Keratinocyte (primary cell): ENCODE data around the gene AGAP1. TPM values are rescaled to one million over a fixed set of nuclear protein-coding genes. Genes with fewer than 3 reads are reported as not detected.

Experiments used
- DNase-seq: peaks from one replicate; pipeline ENCODE4 v3.0.0-alpha.2; 2011; ENCODE audit warnings: low read depth, missing footprints, low spot score
- FAIRE-seq: peaks from 2 replicates; lab custom pipeline; 2011; peaks lifted over from hg19 to GRCh38; lab: Jason Lieb, UNC
- H2AFZ ChIP-seq: 2 replicates; pipeline ENCODE4 v1.6.0; 2012; ENCODE audit warnings: low read length, control low read depth, inconsistent platforms; ENCODE audit not compliant: control insufficient read depth
- H3K27ac ChIP-seq: 2 replicates; pipeline ENCODE4 v1.5.1; 2011; ENCODE audit warnings: low read length; ENCODE audit not compliant: control insufficient read depth, insufficient read depth
- H3K27me3 ChIP-seq: 3 replicates; pipeline ENCODE4 v1.6.0; 2011; ENCODE audit warnings: low read length; ENCODE audit not compliant: control insufficient read depth, insufficient read depth; ENCODE audit errors: extremely low read depth
- H3K36me3 ChIP-seq, 2 experiments: 2 replicates in 1 of 2; 3 replicates in 1 of 2; pipeline ENCODE4 v1.5.1; 2011; ENCODE audit warnings: low read length in 2 of 2, mild to moderate bottlenecking in 1 of 2; ENCODE audit not compliant: control insufficient read depth in 2 of 2, insufficient read depth in 2 of 2; ENCODE audit errors: extremely low read depth in 1 of 2
- H3K4me1 ChIP-seq: 3 replicates; pipeline ENCODE4 v1.5.1; 2011; ENCODE audit warnings: low read length; ENCODE audit not compliant: control insufficient read depth, insufficient read depth; ENCODE audit errors: extremely low read depth
- H3K4me2 ChIP-seq: 3 replicates; pipeline ENCODE4 v1.6.0; 2011; ENCODE audit warnings: low read depth, low read length; ENCODE audit not compliant: control insufficient read depth, insufficient read depth; ENCODE audit errors: extremely low read depth
- H3K4me3 ChIP-seq, 3 experiments: fragments of 200-600 bp in 1 of 3; sonication (generic) in 1 of 3; 2 replicates in 2 of 3; 3 replicates in 1 of 3; pipeline ENCODE4 v1.5.1; 2011 to 2016; ENCODE audit warnings: low read length in 3 of 3, mild to moderate bottlenecking in 3 of 3, control low read depth in 2 of 3, inconsistent platforms in 1 of 3, low read depth in 1 of 3, mixed read lengths in 1 of 3, mixed run types in 1 of 3, moderate library complexity in 1 of 3; ENCODE audit not compliant: control insufficient read depth in 2 of 3, insufficient read depth in 2 of 3; ENCODE audit errors: extremely low read depth in 1 of 3
- H3K79me2 ChIP-seq: 2 replicates; pipeline ENCODE4 v1.6.0; 2012; ENCODE audit warnings: low read length; ENCODE audit not compliant: control insufficient read depth, insufficient read depth
- H3K9ac ChIP-seq: 3 replicates; pipeline ENCODE4 v1.6.0; 2011; ENCODE audit warnings: low read length; ENCODE audit not compliant: control insufficient read depth, insufficient read depth; ENCODE audit errors: extremely low read depth
- H3K9me1 ChIP-seq: 3 replicates; pipeline ENCODE4 v1.6.0; 2011; ENCODE audit warnings: low read length; ENCODE audit not compliant: control insufficient read depth, insufficient read depth; ENCODE audit errors: extremely low read depth
- H3K9me3 ChIP-seq: 2 replicates; pipeline ENCODE4 v1.5.1; 2012; ENCODE audit warnings: low read depth, low read length; ENCODE audit not compliant: control insufficient read depth
- H4K20me1 ChIP-seq: 3 replicates; pipeline ENCODE4 v1.6.0; 2011; ENCODE audit warnings: low read length; ENCODE audit not compliant: control insufficient read depth, insufficient read depth; ENCODE audit errors: extremely low read depth
- CTCF ChIP-seq, 3 experiments: IDR thresholded peaks in 1 of 3; conservative IDR thresholded peaks in 1 of 3; optimal IDR thresholded peaks in 1 of 3; 2 replicates in 2 of 3; 3 replicates in 1 of 3; pipeline versions ENCODE3 to v1.5.1; 2011; ENCODE audit warnings: low read length in 3 of 3, mild to moderate bottlenecking in 3 of 3, moderate library complexity in 2 of 3, control low read depth in 1 of 3, inconsistent platforms in 1 of 3; ENCODE audit not compliant: insufficient read depth in 2 of 3; ENCODE audit errors: extremely low read depth in 1 of 3
- EZH2 ChIP-seq: IDR thresholded peaks from one replicate; pipeline ENCODE4 v1.6.1; 2012; ENCODE audit warnings: inconsistent platforms, mild to moderate bottlenecking, low read length, moderate library complexity
- dilution Hi-C: fragments of 300-500 bp; cut with MboI; formaldehyde crosslinking; loops from one replicate; pipeline ENCODE4 v1.7.0; 2020; ENCODE audit warnings: low sequenced_read_pairs; ENCODE audit not compliant: extremely low pct_ligation_motif_present
- polyA plus RNA-seq, 5 experiments: library from polyadenylated mRNA; depleted of rRNA in 3 of 5; stranded (reverse) in 3 of 5; stranded (forward) in 1 of 5; unstranded in 1 of 5; fragments of >200 nt; gene quantifications; 1 replicate in 1 of 5; 2 replicates in 3 of 5; 3 replicates in 1 of 5; pipeline versions ENCODE4 v1.2.1 to v1.2.3, GENCODE V29; 2011 to 2012; ENCODE audit warnings: missing spikeins in 2 of 5, low read depth in 1 of 5, low replicate concordance in 1 of 5

The AGAP1 gene
- polyA plus RNA-seq, 1 donor (not counting 4 experiments of a cell fraction or from before 2014, with no cell fraction given) = 12.6 TPM

- Histone ChIP-seq H3K9me1 (no peaks in the 10 kb centered on the region), H3K9ac (no peak overlapping the region), H3K4me1 (peaks cover 23% of the 10 kb centered on the region), H3K4me3 (no peak overlapping the region), H2AFZ (no peak overlapping the region), H3K9me3 (no peaks in the 10 kb centered on the region), H4K20me1 (no peaks in the 10 kb centered on the region), H3K4me2 (no peak overlapping the region), H3K27ac (no peak overlapping the region), H3K79me2 (no peaks in the 10 kb centered on the region), H3K36me3 (no peaks in the 10 kb centered on the region), H3K27me3 (peaks cover 30% of the 10 kb centered on the region)
- dilution Hi-C loops = no loop called here
- DNase-seq (no peak), FAIRE-seq (no peak)
- TF ChIP-seq EZH2 = no peak
- no peak for TF ChIP-seq CTCF (optimal IDR thresholded peaks at IDR 0.05 in 1 of 3, IDR thresholded peaks at IDR 0.05 in 1 of 3, conservative IDR thresholded peaks at IDR 0.05 in 1 of 3; ENCODE audit: extremely low read depth in 1 of 3, insufficient read depth in 2 of 3, low read length in 3 of 3)
Observed at GRCh38 chr2:236176951-236177350, 683.1 kb downstream of the AGAP1 start.

GRCh38 chr2:236177604-236177966 is 683.7 kb downstream of the AGAP1 start:
- peak; percentile 47 to 68 (median 47) for TF ChIP-seq CTCF (optimal IDR thresholded peaks at IDR 0.05 in 1 of 3, IDR thresholded peaks at IDR 0.05 in 1 of 3, conservative IDR thresholded peaks at IDR 0.05 in 1 of 3; ENCODE audit: extremely low read depth in 1 of 3, insufficient read depth in 2 of 3, low read length in 3 of 3)
- no peak for TF ChIP-seq EZH2
- H3K27ac ChIP-seq = no peak overlapping the region
- no peaks in the 10 kb centered on the region for H3K9me1 ChIP-seq
- peak overlapping the region; percentile 88 for H3K4me2 ChIP-seq
- no peaks in the 10 kb centered on the region for H3K9me3 ChIP-seq
- no peaks in the 10 kb centered on the region for H4K20me1 ChIP-seq
- H3K27me3 ChIP-seq = peaks cover 24% of the 10 kb centered on the region
- dilution Hi-C loops = no loop called here
- H2AFZ ChIP-seq = peak overlapping the region; percentile 11
- H3K9ac ChIP-seq = no peak overlapping the region
- no peaks in the 10 kb centered on the region for H3K79me2 ChIP-seq
- H3K4me1 ChIP-seq = peaks cover 23% of the 10 kb centered on the region
- no peak for DNase-seq
- peak overlapping the region in 1 of 3 experiments; percentile 40 for H3K4me3 ChIP-seq
- H3K36me3 ChIP-seq = no peaks in the 10 kb centered on the region
- FAIRE-seq = no peak
